GM19240 (cell line): Measurements from ENCODE around the gene PKIB.

Source experiments
- DNase-seq: peaks from one replicate; pipeline ENCODE4 v3.0.0; 2011; ENCODE audit warnings: low spot score; ENCODE audit not compliant: insufficient read length

Gene PKIB

GRCh38 chr6:122709922-122710512, 99.8 kb downstream of the PKIB start:
- no peak for DNase-seq

GRCh38 chr6:122710908-122711635, 100.9 kb downstream of the PKIB start:
- DNase-seq: no peak

DNA sequence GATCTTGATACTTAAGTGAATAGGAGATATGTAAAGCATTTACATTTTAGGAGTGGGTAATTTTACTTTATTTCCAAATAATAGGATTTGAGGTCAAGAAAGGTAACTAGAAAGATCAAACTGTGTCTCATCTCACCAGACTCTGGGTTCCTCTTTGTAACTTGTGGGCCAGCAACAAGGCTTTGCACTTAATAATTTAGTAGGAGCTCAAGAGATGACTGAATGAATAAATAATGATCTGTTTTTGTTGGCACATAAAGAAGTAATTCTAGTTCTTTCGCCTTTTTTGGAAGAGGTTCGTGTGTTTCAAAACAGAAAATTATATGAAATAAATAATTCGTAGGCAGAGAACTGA, 101.9 kb downstream of the PKIB start:
- DNase-seq: no peak

DNA sequence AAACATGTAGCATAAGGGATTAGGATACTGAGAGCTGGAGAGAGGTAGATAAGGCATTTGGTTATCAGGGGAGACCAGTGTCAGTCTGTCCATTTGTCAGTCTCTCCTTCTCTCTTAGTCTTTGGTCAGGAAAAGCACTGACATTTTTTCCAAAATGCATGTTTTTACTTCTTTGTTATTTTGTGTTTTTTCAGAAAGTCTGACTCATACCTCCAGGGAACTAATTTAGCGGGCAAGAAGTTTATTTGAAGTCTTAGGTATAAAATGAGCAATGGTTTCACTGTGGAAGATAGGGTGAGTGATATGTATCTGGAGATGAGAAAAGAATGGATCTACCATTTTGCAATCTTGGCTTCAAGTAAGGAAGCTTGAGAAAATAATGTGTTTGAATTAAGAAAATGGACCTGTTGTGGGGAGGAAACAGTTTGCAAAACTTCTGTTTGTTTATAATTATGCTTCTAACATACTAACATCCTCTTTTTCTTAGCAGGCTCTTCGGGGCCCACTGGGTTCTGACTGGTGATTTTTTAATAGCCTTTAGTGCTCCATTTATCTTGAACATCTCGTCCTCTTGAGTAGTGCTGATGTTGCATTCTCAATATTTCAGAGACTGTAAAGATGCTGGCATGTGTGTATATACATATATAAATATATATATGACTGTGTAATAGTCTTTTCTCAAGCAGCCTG, 102.4 kb downstream of the PKIB start:
- no peak for DNase-seq

- no peak for DNase-seq
Observed at GRCh38 chr6:122713138-122713537, 102.9 kb downstream of the PKIB start.

DNA sequence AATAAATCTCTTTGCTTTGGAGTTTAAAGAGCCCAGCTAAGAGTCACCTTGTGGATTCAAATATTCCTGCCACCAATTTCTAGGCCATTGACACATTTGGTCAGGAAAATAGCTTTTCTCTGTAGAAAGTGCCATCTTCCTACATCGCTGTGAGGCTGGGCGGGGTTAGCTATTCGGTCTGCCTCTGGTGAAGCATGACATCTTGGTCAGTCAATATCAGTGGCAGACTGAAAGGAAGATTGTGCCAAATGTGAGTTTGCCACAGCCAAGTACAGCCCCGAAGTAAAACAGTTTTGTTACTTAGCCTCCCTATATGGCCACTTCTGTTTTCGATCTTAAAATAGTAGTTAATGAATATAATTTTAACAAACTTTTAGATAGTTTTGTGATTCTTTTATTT, 103.9 kb downstream of the PKIB start:
- no peak for DNase-seq

DNA sequence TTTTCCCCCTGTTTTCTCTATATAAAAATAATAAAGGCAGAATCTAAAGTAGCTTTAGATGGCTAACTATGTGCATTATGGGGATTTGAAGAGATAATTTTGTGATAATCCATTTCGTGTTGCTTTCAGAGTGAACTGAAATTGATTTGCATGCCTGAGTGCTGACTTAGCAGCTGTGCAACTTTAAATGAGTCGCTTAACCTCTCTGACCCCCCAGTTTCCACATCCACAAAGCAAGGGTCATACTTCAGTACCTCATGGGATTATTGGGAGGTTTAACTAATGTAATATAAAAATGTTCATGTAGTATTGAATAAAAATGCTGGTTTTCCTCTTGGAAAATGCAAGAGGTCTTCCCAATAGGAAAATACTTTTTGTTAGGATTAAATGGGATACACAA, 105.5 kb downstream of the PKIB start:
- no peak for DNase-seq

DNA sequence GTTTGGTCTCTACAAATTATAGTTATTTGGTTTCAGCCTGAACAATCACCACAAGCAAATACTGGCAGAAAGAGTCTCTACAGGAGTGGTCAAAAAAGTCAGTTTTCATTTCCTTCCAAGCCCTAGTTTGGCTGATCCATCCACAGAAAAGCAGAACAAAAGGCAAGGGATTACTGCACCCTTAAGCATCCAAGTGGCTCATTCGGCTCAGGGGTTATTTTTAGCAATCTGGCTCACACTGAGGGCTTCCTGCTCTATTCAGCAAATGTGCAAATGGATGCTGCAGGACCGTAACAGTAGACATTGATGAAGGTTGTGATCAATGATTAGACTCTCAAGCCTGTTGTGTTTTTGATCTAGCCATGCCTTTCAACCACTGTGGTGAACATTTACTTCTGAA, 107.1 kb downstream of the PKIB start:
- no peak for DNase-seq

DNA sequence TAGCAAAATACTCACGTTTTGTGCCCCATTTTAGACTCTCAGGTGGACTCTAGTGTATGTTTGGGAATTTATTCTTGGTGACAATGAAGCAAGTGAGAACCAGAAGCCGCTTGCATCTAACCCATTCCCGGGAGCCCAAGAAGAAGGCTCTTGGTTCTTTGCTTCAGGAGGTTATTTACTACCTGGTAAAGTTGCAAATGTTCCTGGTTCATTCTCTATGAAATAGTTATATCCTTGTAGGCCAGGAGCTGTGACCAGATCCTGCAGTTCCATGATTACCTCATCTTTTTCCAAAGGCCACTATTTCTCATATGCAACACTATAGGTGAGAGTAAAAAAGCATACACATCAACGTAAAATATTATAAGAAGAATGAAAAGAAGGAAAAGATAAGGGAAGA, 108.4 kb downstream of the PKIB start:
- no peak for DNase-seq

- DNase-seq: no peak
Observed at GRCh38 chr6:122719176-122719575, 109.0 kb downstream of the PKIB start.

GRCh38 chr6:122722746-122723145, 112.5 kb downstream of the PKIB start:
- DNase-seq: no peak

DNA sequence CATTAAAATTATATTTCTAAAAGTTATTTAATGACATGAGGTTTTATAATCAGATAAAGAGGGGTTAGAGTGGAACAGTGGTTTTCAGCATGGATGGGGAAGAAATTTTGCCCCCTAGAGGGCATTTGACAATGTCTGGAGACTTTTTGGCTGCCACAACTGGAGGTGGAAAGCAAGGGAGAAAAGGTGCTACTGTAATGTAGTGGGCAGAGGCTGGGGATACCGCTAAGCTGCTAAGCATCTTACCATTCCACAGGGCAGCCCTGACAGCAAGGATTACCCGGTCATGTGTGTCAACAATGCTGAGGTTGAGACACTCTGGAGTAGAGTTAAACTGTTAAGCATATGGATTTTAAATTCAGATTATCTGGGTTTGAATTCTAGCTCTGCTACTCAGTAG, 116.4 kb downstream of the PKIB start:
- DNase-seq: no peak

DNA sequence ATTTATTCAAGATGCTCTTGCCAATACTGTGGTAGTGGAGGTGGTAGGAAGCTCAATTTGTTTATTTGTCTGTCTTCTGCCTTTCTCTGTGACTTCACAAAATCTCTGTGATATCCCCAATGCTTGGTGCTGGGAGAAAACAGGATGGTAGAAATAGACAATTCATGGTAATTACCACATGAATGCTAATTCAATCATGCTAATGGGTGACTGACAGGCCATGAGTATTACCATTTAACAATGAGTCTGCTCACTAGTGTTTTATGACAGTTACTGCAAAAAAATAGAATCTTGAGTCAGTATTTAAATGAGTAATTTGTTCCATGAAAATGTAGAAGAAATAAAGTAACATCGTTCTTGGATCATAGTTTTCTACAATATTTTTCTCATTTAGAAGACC, 117.0 kb downstream of the PKIB start:
- no peak for DNase-seq

DNA sequence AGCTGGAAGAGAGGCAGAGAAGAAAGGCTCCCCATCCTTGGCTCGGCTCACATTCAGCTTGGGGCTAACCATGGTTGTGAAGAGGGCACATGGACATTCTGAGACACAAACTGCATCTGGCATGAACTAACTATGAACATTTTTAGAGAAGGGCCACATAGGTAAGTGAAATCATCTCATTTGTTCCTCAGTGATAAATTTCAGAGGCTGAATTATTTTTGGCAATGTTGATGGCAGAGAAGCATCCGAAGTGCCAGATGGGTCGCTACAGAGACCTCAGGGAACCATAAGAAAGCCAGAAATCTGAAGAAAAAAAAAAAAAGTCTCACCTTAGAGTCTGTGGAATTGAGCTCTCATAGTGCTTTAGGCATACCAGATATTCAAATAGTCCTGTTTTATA, 120.1 kb downstream of the PKIB start:
- no peak for DNase-seq

GRCh38 chr6:122730775-122731386, 120.7 kb downstream of the PKIB start:
- no peak for DNase-seq

DNA sequence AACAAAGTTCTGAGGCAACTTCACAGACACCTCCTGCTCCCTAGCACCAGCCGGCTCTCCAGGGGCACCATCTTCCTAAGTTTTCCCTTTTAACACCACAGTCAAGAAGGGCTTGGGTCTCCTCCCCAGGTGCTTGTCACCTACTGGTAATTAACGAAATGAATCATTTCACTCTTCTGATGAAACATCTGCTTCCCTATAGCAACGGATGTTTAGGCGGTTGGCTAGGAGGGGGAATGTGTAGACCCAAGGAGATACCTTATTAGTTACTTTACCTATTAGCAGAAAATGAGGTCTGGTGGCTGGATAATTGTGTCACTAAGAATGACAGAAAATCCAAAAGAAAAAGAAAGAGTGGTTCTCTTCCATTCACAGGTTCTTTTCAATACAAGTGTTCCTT, 123.1 kb downstream of the PKIB start:
- DNase-seq: no peak

- no peak for DNase-seq
Observed at GRCh38 chr6:122734529-122735395, 124.6 kb downstream of the PKIB start.

GRCh38 chr6:122735582-122735981, 125.4 kb downstream of the PKIB start:
- DNase-seq: no peak

DNA sequence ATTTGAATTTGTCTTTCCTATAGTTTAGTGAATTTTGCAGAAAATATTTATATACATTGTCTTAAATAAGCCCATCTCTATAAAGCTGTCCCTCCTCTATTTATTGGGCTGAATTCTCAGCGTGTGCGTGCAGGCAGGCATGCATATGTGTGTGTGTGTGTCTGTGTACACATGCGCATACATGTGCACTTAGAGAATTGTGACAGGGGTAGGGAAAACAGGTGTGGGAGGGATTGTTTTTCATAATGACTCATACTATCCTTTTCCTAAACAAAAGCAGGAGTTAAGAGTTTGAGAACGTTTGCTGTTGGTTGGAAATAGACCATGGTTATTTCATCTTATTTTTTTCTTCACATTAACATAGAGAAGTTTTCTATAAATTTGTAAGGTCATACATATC, 126.0 kb downstream of the PKIB start:
- no peak for DNase-seq

DNA sequence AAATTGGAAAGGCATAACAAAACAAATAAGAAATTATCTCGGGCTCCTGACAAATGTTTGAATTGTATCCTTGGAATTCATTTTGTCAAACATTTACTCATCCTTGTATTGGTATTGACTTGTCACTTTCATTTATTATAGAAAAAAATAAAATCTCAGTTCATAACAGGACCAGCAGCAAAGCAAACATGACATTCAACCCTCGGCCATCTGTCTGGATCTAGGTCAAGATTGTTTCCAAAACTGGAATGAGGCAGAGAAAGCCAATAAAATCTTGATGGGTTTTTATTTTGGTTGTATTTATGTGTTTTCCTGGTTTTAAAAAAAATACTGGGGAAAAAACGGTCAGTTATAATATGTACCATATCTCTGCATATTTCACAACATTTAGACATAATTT, 126.4 kb downstream of the PKIB start:
- DNase-seq: no peak

DNA sequence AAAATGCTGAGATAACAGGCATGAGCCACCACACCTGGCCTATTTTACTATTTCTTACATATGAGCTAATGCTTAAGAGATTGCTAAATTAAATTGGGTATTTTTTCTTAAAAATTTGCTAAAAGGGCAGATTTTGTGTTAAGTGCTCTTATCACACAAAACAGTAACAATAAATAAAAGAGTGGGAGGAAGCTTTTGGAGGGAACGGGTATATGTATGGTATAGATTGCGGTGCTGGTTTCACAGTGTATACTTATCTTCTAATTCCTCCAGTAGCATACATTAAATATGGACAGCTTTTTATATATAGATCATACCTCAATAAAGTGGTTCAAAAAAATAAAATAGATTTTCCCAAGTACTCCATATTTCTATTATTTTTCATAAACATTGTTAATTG, 129.9 kb downstream of the PKIB start:
- DNase-seq: no peak

GRCh38 chr6:122740936-122741335, 130.7 kb downstream of the PKIB start:
- DNase-seq: no peak
